IPS-15b (cell line): ENCODE measurements around the gene COL4A1.
A peak's percentile ranks its signal among the peaks of the same experiment; 100 is the strongest.

Experiments used
- H3K27me3 ChIP-seq: one replicate; pipeline ENCODE4 v1.6.1; 2013; ENCODE audit warnings: low read length; ENCODE audit not compliant: control insufficient read depth, insufficient read depth
- H3K36me3 ChIP-seq: one replicate; pipeline ENCODE4 v1.6.1; 2013; ENCODE audit warnings: low read length; ENCODE audit not compliant: control insufficient read depth, insufficient read depth
- H3K4me1 ChIP-seq: one replicate; pipeline ENCODE4 v1.6.1; 2013; ENCODE audit warnings: mild to moderate bottlenecking, low read length; ENCODE audit not compliant: control insufficient read depth, insufficient read depth
- H3K4me3 ChIP-seq: one replicate; pipeline ENCODE4 v1.5.1; 2013; ENCODE audit warnings: low read depth, low read length
- H3K9ac ChIP-seq: one replicate; pipeline ENCODE4 v1.6.1; 2013; ENCODE audit warnings: low read depth, mild to moderate bottlenecking, low read length
- H3K9me3 ChIP-seq: one replicate; pipeline ENCODE4 v1.6.1; 2013; ENCODE audit warnings: mild to moderate bottlenecking, low read length; ENCODE audit not compliant: control insufficient read depth, insufficient read depth

COL4A1 gene

DNA sequence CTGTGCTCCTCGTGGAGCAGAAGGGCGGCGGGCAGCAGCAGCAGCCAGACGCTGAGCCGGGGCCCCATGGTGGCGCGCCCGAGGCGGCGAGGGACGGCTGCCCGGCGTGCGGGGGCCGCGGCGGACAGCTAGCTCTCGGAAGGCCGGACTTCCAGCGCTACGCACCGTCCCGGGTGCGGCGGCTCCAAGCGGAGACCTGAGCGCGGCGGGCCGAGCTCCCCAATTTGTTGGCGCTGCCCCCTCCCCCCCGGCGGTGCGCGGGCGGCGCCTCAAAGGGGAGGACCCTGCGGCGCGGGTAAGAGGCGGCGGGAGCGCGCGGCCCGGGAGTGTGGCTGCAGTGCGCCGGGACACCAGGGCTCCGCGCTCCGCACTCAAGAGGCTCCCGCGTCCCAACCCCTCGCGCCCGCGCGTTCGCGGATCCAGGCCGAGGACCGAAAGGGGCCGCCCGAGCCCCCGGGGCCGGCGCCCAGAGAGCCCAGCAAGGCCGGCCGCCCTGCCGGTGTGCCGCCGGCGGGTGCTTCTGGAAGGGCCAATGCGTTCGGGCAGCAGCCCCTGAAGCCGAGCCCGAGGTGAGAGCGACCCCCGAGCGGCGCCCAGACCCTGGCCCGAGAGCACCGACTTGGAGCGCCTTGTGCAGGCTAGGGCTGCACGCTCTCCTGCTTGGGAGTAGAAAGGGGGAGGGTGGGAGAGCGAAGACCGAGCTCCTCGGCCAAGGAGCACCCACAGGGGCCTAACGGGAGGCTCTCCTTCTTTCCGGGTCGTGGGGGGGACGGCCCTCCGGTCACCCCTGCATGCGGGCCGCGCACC is at the start of gene COL4A1, which contains the start of gene COL4A2:
TSS of gene COL4A1 (minus strand) at position 198 of the 807 bp plus-strand sequence. CDS start at position 68, 130 bp downstream.
TSS of gene COL4A2 (plus strand) at position 325 of the 807 bp plus-strand sequence. CDS start 620 bp downstream, outside the sequence.
- Histone ChIP-seq H3K9ac (peak within 1 kb of the TSS; percentile 62), H3K4me3 (peak within 1 kb of the TSS; percentile 88), H3K27me3 (peaks cover 27% of the 10 kb centered on the region), H3K4me1 (peaks cover 3% of the 10 kb centered on the region), H3K9me3 (no peaks in the 10 kb centered on the region), H3K36me3 (no peaks in the 10 kb centered on the region)

DNA sequence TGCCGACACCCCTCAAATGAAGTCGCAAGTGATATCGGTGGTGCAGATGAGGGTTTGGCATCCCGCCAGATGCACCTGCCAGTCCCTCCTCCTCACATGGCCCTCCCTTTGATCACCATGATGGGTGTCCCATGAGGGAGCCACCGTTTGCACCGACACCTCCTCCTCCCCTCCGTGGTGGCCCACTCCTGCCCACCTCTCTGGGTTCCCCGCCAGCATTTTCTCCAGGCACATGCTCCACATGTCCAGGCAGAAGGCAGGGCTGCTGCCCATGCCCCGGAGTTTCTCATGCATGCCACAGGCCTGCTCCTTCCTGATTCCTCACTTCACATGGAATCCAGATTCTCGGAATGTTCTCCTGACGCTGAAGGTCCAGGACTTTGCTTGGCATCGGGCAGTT is 49.4 kb upstream of the COL4A1 start:
- H3K9ac ChIP-seq, result no peak overlapping the region
- H3K4me3 ChIP-seq, result no peak overlapping the region
- no peaks in the 10 kb centered on the region for H3K27me3 ChIP-seq
- peaks cover 9% of the 10 kb centered on the region for H3K4me1 ChIP-seq
- H3K9me3 ChIP-seq, result no peaks in the 10 kb centered on the region
- peaks cover under 1% of the 10 kb centered on the region for H3K36me3 ChIP-seq

DNA sequence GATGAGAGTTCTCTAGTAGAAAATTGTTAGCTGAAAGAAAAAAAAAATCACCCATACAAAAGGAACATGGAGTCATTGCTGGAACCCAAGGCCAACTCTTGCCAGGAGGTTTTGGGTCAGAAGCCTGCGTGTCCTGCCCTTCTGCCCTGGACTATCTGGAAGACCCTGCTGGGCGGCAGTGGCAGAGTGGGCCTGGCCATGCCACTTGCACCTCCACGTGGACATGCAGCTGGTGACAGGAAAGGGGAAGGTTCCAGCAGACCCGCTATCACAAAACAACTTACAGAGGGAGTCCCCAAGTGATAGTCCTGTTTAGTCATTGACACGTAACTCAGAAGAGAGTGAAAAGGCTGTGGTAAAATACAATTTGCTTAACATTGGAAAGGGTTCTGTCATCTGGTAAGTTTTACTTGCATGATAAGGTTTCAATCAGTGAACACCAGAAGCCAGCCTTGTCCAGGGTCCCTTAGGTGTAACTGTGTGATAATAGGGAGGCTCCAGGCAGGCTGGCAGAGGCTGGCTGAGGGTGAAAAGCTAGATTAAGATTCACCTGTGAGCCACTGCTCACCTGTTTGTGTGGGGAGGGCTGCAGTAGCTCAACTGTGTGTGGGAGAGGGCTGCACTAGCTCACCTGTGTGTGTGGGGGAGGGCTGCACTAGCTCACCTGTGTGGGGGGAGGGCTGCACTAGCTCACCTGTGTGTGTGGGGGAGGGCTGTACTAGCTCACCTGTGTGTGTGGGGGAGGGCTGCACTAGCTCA is 47.9 kb upstream of the COL4A1 start:
- Histone ChIP-seq H3K4me3 (no peak overlapping the region), H3K9me3 (no peaks in the 10 kb centered on the region), H3K36me3 (no peaks in the 10 kb centered on the region), H3K27me3 (no peaks in the 10 kb centered on the region), H3K9ac (peak overlapping the region; percentile 37), H3K4me1 (peaks cover 9% of the 10 kb centered on the region)

DNA sequence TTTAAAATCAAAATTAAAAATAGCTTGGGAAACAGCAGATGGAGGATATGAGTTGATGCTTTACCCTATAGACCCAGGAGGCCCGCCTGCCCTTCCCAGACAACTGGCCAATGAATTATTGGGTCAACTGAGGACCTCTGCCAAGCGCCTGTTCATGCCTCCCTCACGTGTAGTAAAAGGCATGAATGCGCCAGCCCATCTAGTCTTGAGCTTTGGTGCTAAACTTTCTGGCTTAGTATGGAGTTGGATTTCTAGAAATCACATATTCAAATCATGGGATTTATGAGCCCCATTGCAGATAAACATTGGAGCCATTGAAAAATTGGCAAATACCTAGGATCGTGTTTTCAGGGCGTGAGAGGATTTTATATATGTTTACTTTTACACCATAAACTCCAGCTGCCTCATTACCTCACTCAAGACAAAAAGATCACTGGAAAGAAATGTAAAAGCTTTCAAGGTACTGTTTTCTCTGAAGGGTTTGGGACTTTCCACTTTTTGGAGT is 47.2 kb upstream of the COL4A1 start:
- no peaks in the 10 kb centered on the region for H3K9me3 ChIP-seq
- no peak overlapping the region for H3K9ac ChIP-seq
- H3K27me3 ChIP-seq, result no peaks in the 10 kb centered on the region
- peaks cover 9% of the 10 kb centered on the region for H3K4me1 ChIP-seq
- H3K4me3 ChIP-seq, result no peak overlapping the region
- H3K36me3 ChIP-seq, result no peaks in the 10 kb centered on the region

DNA sequence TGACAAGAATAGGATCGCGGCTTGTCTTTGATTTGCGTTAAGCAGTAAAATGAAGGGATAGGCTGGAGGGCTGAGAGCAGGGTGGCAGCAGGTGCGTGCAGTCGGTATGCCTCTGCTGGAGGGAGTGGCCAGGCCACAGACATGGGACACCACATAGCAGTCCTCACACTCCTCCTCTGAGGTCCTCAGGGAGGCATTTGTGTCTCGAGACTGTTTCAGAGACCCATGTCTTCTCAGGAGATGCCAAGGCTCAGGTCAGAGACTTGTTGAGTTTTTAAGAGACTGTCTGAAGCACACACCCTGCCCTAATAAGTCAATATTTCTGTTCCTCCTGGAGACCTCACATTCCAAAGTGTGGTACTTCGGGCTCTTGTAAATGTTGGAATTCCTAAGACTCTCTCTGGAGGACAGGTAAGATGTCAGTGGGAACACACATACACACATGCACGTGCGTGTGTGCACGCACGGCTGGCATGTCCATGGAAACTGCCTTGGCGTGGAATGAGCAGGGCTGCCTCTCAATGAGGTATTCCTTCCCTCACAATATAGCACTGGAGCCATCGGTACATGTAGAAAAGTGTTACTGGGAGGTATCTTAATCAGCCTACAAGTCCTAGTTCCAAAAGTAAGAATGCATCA is 46.5 kb upstream of the COL4A1 start:
- H3K4me1 ChIP-seq, result peaks cover 9% of the 10 kb centered on the region
- no peak overlapping the region for H3K4me3 ChIP-seq
- H3K36me3 ChIP-seq, result no peaks in the 10 kb centered on the region
- no peaks in the 10 kb centered on the region for H3K9me3 ChIP-seq
- no peaks in the 10 kb centered on the region for H3K27me3 ChIP-seq
- no peak overlapping the region for H3K9ac ChIP-seq

DNA sequence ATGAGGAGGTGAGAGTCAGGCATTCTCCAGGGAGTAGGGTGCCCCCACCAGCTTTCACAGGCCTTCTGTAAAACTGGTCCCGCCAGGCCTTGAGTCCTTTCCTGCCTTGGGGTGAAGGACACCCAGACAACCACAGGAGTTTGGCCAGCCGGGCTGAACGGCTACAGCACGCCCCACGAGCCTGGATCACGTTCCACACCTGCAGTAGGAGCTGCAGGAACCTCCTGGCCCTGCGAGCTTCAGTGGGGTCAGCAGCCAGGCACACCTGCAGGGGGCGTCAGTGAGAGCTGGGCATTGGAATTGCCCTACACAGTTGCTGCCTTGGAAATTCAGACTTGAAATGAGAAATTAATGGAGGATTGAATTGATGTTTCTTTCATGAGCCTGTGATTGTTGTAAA is 45.8 kb upstream of the COL4A1 start:
- no peaks in the 10 kb centered on the region for H3K36me3 ChIP-seq

DNA sequence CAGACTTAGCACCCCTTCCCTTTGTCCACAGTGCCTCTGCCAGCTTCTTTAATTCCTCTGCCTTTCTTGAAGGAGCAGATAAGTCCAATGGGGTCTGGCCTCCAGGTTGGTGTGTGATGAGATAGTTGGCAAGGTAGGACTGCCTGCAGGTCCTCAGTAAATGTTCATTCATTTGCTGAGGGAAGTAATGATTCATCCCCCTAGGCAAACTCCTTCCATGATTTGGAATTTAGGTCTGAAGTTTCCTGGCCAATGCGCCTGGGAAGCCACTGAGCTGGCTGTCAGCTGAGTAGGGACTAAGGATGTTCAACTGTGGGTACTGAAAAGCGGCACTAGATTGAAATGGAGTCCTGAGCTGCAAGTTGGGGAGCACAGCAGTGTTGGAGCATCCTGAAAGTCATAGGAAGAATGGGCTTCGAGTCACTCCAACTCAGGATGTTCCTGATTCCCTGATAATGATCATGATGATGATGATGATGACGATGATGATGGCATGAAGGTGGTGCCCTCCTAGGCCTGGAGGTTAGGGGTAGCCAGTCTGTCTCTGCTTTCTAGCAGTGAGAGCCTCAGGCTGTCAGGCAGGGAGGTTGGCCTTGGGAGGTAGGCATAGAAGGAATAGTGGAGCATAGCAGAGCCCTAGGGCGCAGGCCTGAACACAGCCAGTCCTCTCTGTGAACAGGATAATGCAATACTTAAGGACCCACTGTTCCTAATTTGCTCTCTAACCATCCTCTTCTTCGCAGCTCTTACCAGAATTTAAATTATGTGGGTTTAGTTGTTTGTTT is 44.9 kb upstream of the COL4A1 start:
- Histone ChIP-seq H3K4me3 (no peak overlapping the region), H3K36me3 (no peaks in the 10 kb centered on the region)

More for the DNA sequence above, 45.8 kb upstream of the COL4A1 start:
- Histone ChIP-seq H3K4me1 (peaks cover 9% of the 10 kb centered on the region), H3K9me3 (no peaks in the 10 kb centered on the region), H3K27me3 (no peaks in the 10 kb centered on the region), H3K4me3 (no peak overlapping the region), H3K9ac (no peak overlapping the region)

DNA sequence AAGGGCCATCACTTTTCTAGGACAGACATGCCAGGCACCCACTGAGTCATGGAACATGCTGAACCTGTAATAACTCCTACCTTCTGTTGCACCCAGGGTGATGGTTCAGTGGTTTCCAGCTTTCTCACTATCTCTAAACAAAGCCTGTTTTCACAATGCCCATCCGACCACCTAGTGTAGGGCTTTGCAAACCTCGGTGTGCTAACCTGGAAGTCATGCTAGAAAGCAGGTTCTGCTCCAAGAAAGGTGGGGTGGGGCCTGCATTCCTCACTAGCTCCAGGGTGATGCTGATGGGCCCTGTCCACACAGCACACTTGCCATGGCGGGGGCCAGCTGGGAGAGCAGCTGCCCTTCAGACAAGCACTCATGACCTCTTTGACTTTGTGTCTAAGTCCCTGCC is 43.6 kb upstream of the COL4A1 start:
- Histone ChIP-seq H3K36me3 (no peaks in the 10 kb centered on the region), H3K9ac (no peak overlapping the region), H3K9me3 (no peaks in the 10 kb centered on the region), H3K27me3 (no peaks in the 10 kb centered on the region), H3K4me1 (peaks cover 7% of the 10 kb centered on the region), H3K4me3 (no peak overlapping the region)

More for the DNA sequence above, 44.9 kb upstream of the COL4A1 start:
- Histone ChIP-seq H3K9me3 (no peaks in the 10 kb centered on the region), H3K27me3 (no peaks in the 10 kb centered on the region), H3K9ac (no peak overlapping the region), H3K4me1 (peaks cover 9% of the 10 kb centered on the region)

DNA sequence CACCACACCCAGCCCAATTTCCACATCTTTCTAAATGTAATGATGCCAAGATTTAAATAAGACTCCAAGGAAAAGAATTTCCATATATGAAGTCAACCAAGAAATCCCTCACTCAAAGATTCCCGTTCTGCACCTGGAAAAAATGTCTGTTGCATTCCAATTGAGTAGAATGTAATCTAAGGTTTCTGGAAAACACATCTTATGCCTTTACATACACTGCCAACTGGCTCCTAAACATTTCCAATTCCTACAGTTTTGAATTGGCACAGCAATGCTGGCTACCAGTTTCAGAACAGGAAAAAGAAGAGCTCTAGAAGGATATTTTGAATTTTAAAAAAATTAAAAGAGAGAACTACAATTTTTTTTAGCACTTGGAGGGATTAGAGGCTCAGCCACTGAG is 43.1 kb upstream of the COL4A1 start:
- no peak overlapping the region for H3K4me3 ChIP-seq
- no peaks in the 10 kb centered on the region for H3K9me3 ChIP-seq
- H3K27me3 ChIP-seq, result no peaks in the 10 kb centered on the region
- H3K4me1 ChIP-seq, result peaks cover 6% of the 10 kb centered on the region
- no peaks in the 10 kb centered on the region for H3K36me3 ChIP-seq
- no peak overlapping the region for H3K9ac ChIP-seq

DNA sequence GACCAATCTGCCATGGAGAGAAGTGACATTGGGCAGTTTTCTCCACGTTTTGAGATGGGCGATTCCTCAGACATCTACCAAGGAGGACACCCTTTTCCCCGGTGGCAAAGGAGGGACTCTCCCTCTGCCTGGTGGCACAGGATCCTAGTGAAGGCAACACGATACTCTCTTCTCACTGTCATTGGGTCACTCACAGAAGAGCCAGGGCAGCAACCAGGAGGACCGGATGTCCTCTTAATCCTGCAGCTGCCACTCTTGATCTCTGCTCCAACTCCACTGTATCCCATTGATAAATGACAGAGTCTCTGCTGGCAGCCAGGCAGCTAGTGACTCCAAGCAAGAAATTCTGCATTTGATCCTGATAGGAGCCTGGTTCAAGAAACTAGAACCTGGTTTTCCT is 42.3 kb upstream of the COL4A1 start:
- no peaks in the 10 kb centered on the region for H3K27me3 ChIP-seq
- no peaks in the 10 kb centered on the region for H3K9me3 ChIP-seq
- no peaks in the 10 kb centered on the region for H3K4me1 ChIP-seq
- no peak overlapping the region for H3K9ac ChIP-seq
- H3K36me3 ChIP-seq, result no peaks in the 10 kb centered on the region
- no peak overlapping the region for H3K4me3 ChIP-seq
